Mucosa of descending colon (tissue), 3 donors: Measurements from ENCODE around the gene YKT6. TPM values are rescaled to one million over a fixed set of nuclear protein-coding genes. Genes with fewer than 3 reads are reported as not detected.

ENCODE experiments used
- ATAC-seq: fragments of 200-7000 bp; cut with Tn5 transposase; one replicate; pipeline ENCODE4 v1.9.1; 2020; ENCODE audit warnings: mild to moderate bottlenecking, moderate library complexity
- DNase-seq, 3 donors: peaks; one replicate each; pipeline ENCODE4 v3.0.0-alpha.2; 2020
- H3K36me3 ChIP-seq: fragments of 200-600 bp; one replicate; pipeline ENCODE4 v1.8.0; 2021; ENCODE audit warnings: low read depth, mild to moderate bottlenecking
- H3K4me1 ChIP-seq: fragments of 200-600 bp; one replicate; pipeline ENCODE4 v1.8.0; 2021; ENCODE audit warnings: low read depth, mild to moderate bottlenecking
- H3K4me3 ChIP-seq: fragments of 200-600 bp; one replicate; pipeline ENCODE4 v1.8.0; 2021; ENCODE audit warnings: mild to moderate bottlenecking
- H3K9me3 ChIP-seq: fragments of 200-600 bp; one replicate; pipeline ENCODE4 v1.8.0; 2021; ENCODE audit warnings: mild to moderate bottlenecking
- intact Hi-C, 2 donors: fragments of 100-400 bp; cut with DNase I in 1 of 2; cut with micrococcal nuclease in 1 of 2; formaldehyde crosslinking; loops; one replicate each; pipeline versions ENCODE4 v1.11.0 to v1.11.1; 2022; cut with DNase I, micrococcal nuclease
- total RNA-seq, 3 donors: library from RNA; stranded (reverse); fragmentation: NEBNext Ultra II Directional in 2 of 3; extraction: Animal tissue kit (Norgen Biotek cat#: 25700) in 2 of 3; gene quantifications; one replicate each; pipeline versions ENCODE4 v1.2.1 to v1.2.4, GENCODE V29; 2021 to 2023
- TF ChIP-seq, protein P1 (sequence below): fragments of 200-600 bp; IDR thresholded peaks from one replicate; pipeline ENCODE4 v1.8.0; 2022; ENCODE audit warnings: antibody characterized with exemption, mild to moderate bottlenecking
- donor health status: DM: no; HTN: no; CAD: no; lungs with moderate emphysema.
- donor health status: DM: no; HTN: no; CAD: no.
- donor health status: DM: no; HTN: yes; CAD: no.

The YKT6 gene
- total RNA-seq, 3 donors from 2014 or later: 72.0 to 79.5 (median 79.0) TPM

DNA sequence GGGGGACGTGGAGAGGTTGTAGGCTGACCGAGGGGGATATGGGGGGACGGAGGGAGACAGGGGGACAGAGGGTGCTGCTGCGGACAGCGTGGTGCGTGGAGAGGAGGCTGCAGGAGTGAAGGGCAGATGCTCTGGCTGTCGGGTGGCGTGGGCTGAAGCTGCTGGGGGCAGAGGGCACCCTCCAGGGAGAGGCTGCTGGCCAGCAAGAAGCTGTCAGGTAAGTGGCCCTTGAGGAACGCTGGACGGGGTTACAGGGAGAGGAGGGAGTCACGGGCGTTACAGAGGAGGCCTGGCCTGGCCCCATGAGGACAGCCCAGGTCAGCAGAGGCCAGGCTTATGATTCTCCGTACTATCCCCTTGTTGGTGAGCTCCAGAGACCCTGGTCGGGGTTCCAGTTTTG, 27.1 kb downstream of the YKT6 start:
- H3K4me3 ChIP-seq: no peak overlapping the region
- no peaks in the 10 kb centered on the region for H3K36me3 ChIP-seq
- no peak for DNase-seq
- no peaks in the 10 kb centered on the region for H3K9me3 ChIP-seq
- TF ChIP-seq, protein P1, sequence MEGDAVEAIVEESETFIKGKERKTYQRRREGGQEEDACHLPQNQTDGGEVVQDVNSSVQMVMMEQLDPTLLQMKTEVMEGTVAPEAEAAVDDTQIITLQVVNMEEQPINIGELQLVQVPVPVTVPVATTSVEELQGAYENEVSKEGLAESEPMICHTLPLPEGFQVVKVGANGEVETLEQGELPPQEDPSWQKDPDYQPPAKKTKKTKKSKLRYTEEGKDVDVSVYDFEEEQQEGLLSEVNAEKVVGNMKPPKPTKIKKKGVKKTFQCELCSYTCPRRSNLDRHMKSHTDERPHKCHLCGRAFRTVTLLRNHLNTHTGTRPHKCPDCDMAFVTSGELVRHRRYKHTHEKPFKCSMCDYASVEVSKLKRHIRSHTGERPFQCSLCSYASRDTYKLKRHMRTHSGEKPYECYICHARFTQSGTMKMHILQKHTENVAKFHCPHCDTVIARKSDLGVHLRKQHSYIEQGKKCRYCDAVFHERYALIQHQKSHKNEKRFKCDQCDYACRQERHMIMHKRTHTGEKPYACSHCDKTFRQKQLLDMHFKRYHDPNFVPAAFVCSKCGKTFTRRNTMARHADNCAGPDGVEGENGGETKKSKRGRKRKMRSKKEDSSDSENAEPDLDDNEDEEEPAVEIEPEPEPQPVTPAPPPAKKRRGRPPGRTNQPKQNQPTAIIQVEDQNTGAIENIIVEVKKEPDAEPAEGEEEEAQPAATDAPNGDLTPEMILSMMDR: no peak
- intact Hi-C loops: no loop called here
- no peak for ATAC-seq
- H3K4me1 ChIP-seq: no peaks in the 10 kb centered on the region

DNA sequence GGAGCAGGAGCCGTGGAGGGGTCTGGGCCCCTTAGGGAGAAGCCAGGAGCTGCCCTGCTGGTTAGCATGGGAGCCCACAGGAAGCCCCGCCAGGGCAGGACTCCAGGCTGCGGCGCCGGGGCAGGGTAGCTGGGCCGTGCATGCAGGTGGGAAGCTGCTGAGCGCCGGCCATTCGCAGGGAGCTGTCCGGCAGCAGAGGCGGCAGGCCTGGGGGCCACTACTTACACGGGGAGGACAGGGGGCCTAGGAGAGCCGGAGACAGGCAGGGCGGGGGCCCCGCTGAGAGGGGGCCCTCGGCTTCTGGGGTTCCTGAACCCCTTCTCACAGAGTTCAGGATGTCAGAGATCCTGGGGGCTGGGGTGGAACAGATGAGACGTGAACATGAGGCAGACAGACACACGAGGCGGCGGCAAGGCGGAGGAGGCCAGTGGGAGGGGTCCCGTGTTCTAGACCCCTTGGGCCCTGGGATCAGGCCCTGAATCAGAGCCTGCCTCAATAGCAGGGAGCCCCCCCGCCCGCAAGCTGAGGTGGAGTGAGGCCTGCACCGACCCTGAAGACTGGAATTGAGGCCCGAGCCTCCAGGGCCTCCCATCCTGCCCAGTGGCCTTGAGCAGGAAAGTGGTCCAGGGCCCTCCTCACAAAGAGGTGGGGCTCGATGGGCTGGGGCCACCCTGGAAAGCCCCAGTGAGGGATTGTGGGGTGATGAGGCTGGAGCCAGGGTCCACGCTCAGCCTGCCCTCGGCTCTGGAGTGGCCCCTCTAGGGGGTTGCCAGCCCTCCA, 28.0 kb downstream of the YKT6 start:
- no peak for ATAC-seq

DNA sequence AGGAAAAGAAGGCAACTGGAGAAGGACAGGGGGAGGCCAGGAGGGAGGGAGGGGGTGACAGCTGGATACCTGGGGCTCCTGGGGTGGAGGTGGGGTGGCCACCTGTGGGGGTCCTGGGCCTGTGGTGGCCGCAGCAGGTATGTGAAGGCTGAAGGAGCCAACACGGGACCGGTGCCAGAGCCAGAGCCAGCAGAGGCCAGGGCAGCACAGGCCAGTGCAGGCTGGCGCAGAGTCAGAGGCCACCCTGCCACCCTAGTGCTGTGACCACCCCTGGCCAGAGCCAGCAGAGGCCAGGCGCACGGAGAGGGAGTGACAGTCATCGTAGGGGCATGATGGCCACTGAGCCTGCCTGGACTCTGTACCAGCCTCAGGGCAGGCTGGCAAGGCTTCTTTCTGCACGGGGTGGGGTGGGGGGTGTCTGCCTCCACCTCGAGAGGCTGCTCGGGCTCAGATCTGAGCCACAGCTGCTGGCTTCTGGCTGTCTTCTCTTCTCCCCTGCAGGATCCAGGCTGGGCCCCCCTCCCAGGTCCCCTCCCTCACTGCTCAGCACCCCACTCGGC, 28.8 kb downstream of the YKT6 start:
- H3K36me3 ChIP-seq: no peaks in the 10 kb centered on the region
- no peak overlapping the region for H3K4me3 ChIP-seq
- DNase-seq (no peak), ATAC-seq (no peak)
- no peaks in the 10 kb centered on the region for H3K4me1 ChIP-seq
- intact Hi-C loops: no loop called here
- no peaks in the 10 kb centered on the region for H3K9me3 ChIP-seq
- TF ChIP-seq, protein P1: no peak

More for the DNA sequence above, 28.0 kb downstream of the YKT6 start:
- Histone ChIP-seq H3K4me3 (no peak overlapping the region), H3K9me3 (no peaks in the 10 kb centered on the region), H3K4me1 (no peaks in the 10 kb centered on the region), H3K36me3 (no peaks in the 10 kb centered on the region)
- intact Hi-C loops: no loop called here
- no peak for DNase-seq
- TF ChIP-seq, protein P1: no peak

DNA sequence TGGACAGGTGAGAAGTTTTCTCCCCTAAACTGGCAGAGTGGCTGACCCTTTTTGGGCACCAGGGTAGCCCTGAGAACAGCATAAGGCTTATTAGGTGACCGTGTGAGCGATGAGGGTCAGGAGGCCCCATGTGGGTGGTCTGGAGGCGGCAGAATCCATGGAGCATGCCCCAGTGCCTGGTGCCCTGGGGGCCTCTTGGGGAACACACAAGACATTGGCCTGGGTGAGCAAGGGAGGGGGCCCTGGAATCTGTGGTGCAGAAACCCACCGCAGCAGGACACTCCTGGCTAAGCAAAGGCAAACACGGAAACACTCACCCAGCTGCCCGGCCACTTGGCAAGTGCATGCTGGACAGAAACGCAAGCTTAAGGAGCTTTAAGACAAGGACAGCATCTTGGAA, 29.5 kb downstream of the YKT6 start:
- ATAC-seq: no peak
- H3K9me3 ChIP-seq: no peaks in the 10 kb centered on the region
- intact Hi-C loops: no loop called here
- no peaks in the 10 kb centered on the region for H3K4me1 ChIP-seq
- H3K4me3 ChIP-seq: no peak overlapping the region
- H3K36me3 ChIP-seq: no peaks in the 10 kb centered on the region
- TF ChIP-seq, protein P1: no peak
- no peak for DNase-seq

DNA sequence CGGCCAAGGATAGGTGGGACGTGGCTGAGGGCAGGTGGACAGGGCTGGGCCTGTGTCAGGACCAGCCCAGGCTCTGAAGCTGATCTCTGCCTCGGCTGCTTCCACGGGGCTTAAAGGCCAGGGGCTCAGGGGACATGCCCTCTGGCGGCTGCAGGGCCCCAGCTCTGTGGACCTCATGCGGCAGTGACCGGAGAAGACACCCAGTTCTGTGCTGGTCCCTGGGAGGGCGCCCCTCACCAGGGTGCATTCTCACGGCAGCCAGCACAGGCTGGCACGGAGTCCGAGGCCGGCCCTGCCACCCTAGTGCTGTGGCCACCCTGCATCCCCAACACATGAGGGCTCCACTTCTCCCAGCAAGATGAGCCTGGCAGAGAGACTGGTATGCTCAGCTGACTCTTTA, 30.3 kb downstream of the YKT6 start:
- Histone ChIP-seq H3K36me3 (no peaks in the 10 kb centered on the region), H3K4me1 (no peaks in the 10 kb centered on the region), H3K4me3 (no peak overlapping the region), H3K9me3 (no peaks in the 10 kb centered on the region)
- DNase-seq: no peak
- no peak for ATAC-seq
- intact Hi-C loops: no loop called here
- TF ChIP-seq, protein P1: no peak
